Measurements from ENCODE around the gene ATP5IF1. TPM values are rescaled to one million over a fixed set of nuclear protein-coding genes. Genes with fewer than 3 reads are reported as not detected.

Gene ATP5IF1
- total and polyA plus RNA-seq, 9 of the 15 experiments (the other 6 are each of a cell fraction or from before 2014, with no cell fraction given) = 292 to 1,422 (median 388) TPM

- TF ChIP-seq ETS2 (tag; IDR thresholded peaks at IDR 0.05; ENCODE audit: borderline replicate concordance, poor library complexity, severe bottlenecking) (no peak), JUND (IDR thresholded peaks at IDR 0.05; ENCODE audit: borderline replicate concordance, low read depth, low read length) (peak; percentile 62; the same call in 1 of the 2 replicates), JUND (tag; IDR thresholded peaks at IDR 0.05; ENCODE audit: borderline replicate concordance, low read depth, low read length) (no peak; the same call in 2 of the 3 replicates), ZBTB17 (CRISPR knock-in tag; IDR thresholded peaks at IDR 0.05) (no peak), POLR2AphosphoS5 (IDR thresholded peaks at IDR 0.05; ENCODE audit: control insufficient read depth, insufficient read depth, low read depth, low read length) (no peak), ZNF75A (CRISPR knock-in tag; IDR thresholded peaks at IDR 0.05) (no peak), ARNT (IDR thresholded peaks at IDR 0.05) (0 out of 4 replicates have a peak, but pooled peaks of 1 of the 2 experiments have one; percentile 19), SLC30A9 (CRISPR knock-in tag; IDR thresholded peaks at IDR 0.05) (no peak), THRB (CRISPR knock-in tag; conservative IDR thresholded peaks at IDR 0.05) (0 out of 2 replicates have a peak, but pooled peaks have one; percentile 16), ZBTB5 (IDR thresholded peaks at IDR 0.05) (no peak), GABPA (tag; conservative IDR thresholded peaks at IDR 0.05; ENCODE audit: low read depth) (0 out of 2 replicates have a peak, but pooled peaks have one; percentile 18), DIDO1 (tag; IDR thresholded peaks at IDR 0.05; ENCODE audit: low read depth) (peak; percentile 40; the same call in 1 of the 2 replicates), TRIM24 (IDR thresholded peaks at IDR 0.05) (peak; percentile 70 to 75; a peak in 3 of 4 replicates), ESRRB (CRISPR knock-in tag; IDR thresholded peaks at IDR 0.05; ENCODE audit: borderline replicate concordance) (no peak), ZNF124 (CRISPR knock-in tag; IDR thresholded peaks at IDR 0.05) (no peak), TOE1 (IDR thresholded peaks at IDR 0.05; ENCODE audit: borderline replicate concordance) (no peak), TOE1 (CRISPR knock-in tag; IDR thresholded peaks at IDR 0.05; ENCODE audit: borderline replicate concordance, low read depth) (no peak), HNRNPH1 (optimal IDR thresholded peaks at IDR 0.05; ENCODE audit: low read depth, low read length) (no peak), FOXA3 (CRISPR knock-in tag; conservative IDR thresholded peaks at IDR 0.05 in 1 of 2, IDR thresholded peaks at IDR 0.05 in 1 of 2) (peak in 1 of 2 experiments; percentile 29; a peak in 1 of 4 replicates), ZNF133 (CRISPR knock-in tag; IDR thresholded peaks at IDR 0.05) (no peak), RBM34 (IDR thresholded peaks at IDR 0.05; ENCODE audit: borderline replicate concordance, insufficient read depth, low read length) (no peak), ZNF644 (tag; IDR thresholded peaks at IDR 0.05; ENCODE audit: low read depth) (0 out of 2 replicates have a peak, but pooled peaks have one; percentile 34)
- TF ChIP-seq, protein P1, sequence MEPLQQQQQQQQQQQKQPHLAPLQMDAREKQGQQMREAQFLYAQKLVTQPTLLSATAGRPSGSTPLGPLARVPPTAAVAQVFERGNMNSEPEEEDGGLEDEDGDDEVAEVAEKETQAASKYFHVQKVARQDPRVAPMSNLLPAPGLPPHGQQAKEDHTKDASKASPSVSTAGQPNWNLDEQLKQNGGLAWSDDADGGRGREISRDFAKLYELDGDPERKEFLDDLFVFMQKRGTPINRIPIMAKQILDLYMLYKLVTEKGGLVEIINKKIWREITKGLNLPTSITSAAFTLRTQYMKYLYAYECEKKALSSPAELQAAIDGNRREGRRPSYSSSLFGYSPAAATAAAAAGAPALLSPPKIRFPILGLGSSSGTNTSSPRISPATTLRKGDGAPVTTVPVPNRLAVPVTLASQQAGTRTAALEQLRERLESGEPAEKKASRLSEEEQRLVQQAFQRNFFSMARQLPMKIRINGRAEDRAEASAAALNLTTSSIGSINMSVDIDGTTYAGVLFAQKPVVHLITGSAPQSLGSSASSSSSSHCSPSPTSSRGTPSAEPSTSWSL (CRISPR knock-in tag; IDR thresholded peaks at IDR 0.05; ENCODE audit: borderline replicate concordance) = no peak
Observed at GRCh38 chr1:28249013-28249865, 13.3 kb downstream of the ATP5IF1 start (continued).

Measured in K562 (cell line).